KG1 (cell line): ENCODE results near the gene CER1.
A peak's percentile ranks its signal among the peaks of the same experiment; 100 is the strongest.

Source experiments
- DNase-seq: peaks from one replicate; lab custom pipeline; 2025; lab: John Stamatoyannopoulos, UW

Gene CER1

DNA sequence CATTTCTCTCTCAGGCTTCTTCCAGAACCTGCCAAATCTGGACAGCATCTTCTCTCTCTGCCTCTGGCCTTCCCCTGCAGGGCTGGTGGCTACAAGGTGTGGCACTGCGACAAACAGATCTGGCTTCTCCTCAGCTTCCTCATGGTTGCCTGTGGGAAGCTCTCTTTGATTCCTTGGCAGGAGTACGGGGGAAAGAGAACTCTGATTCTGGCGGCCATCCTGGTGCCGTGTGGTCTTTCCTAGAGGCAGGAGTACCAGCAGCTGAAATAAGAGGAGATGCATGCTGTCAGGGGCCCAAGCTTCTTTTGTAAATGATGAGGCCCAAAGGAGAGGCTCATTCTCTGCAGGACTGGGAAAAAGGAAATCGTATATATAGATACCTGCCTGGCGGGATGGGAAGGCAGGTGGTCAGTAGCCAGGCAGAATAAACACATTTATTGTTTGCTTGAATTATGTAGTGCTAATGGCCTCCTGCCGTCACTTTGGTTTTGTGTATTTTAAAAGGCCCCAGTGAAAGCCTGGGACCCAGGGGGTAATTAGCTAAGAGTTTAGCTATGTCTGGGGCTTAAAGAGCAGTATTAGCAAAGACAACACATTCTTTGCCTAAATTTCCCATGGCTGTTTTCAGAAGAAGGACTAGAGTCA, at the start of gene CER1:
CER1 (minus strand) TSS at position 343 of the 645 bp plus-strand sequence; CDS start at position 282, 61 bp downstream.
- no peak for DNase-seq

DNA sequence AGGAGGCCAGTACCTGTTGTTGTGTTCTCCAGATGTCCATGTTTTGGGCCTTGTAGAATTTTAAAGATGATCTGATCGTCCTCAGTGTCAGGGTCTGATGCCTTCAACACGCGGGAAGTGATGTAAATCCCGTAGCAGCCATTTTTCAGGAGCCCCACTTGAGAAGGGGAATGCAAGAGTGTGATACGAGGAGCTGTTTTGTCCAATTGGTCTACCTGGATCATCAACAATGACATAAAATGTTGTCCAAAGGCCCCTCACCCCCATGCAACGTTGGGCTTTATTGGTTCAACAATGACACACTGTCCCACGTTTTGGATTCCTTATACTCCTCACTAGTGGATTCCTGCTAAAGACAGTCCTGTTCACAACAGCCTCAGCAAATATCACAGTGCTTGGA, 48.1 kb upstream of the CER1 start:
- DNase-seq, result no peak

- DNase-seq, result no peak
Measured at GRCh38 chr9:14769230-14769571, 46.7 kb upstream of the CER1 start.

DNA sequence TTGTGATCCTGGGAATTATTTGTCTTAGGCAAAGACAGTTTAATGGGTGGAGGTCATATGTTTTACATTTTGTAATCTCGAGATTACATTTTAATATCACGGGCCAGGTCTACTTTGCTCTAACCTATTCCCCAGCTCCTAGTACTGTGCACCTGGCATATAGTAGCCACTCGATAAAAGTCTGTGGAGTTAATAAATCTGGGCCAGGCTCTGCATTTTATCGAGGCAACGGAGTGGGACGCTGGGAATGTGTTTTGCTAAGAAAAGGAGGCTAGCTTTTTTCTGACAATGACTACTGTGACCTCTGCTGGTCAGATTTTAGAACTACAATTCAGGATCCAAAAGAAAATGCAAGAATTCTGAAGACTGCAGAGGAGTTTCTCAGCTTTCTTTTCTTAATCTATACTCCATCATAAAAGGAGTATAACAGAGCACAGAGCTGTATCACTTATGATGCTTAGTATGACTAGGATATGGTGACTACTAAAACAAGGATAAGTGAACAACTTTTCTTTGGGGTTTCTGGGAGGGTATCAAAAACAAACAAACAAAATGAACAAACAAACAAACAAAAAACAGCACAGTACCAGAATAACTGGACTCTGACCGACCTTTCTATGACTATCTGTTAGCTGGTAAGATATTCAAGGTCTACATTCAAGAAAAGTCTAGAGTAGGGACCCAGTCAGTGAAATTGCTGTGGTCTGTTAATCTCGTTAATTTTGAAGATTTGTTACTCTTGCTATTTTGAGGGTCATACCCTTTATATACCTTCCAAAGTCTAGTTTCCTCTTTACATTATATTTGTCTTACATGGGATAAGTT, 46.1 kb upstream of the CER1 start:
- DNase-seq, result peak; percentile 9

DNA sequence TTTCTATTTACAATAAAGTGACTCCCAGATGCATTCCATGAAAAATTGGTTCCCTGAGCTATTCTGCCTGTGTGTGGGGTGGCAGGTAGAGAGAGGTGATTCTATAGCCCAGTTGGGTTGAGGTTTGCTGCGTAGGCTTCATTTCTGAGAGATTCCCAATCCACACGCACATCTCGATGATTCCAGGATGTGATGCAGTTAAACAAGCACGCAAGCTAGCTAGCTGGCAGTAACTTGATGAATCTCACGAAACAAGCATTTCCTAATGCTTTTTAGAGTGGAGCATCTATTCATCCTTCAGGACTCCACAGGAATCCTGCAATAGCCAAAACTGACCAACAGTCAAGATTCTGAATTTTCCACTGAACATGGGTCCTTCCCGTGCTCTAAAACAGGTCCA, 43.8 kb upstream of the CER1 start:
- DNase-seq, result no peak

DNA sequence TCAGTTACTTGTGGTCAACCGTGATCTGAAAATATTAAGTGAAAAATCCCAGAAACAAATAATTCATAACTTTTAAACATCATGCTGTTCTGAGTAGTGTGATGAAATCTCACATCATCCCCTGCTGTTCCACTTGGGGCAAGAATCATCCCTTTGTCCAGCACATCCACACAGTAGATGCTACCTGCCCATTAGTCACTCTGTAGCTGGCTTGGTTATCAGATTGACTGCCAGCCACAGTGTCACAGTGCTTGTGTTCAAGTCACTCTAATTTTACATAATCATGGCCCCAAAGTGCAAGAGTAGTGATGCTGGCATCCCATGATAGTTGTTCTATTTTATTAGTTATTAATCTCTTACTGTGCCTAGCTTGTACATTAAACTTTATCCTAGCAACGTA, 39.1 kb upstream of the CER1 start:
- no peak for DNase-seq

GRCh38 chr9:14760060-14760459, 37.5 kb upstream of the CER1 start:
- DNase-seq, result no peak

- no peak for DNase-seq
Measured at GRCh38 chr9:14756291-14756690, 33.8 kb upstream of the CER1 start.

DNA sequence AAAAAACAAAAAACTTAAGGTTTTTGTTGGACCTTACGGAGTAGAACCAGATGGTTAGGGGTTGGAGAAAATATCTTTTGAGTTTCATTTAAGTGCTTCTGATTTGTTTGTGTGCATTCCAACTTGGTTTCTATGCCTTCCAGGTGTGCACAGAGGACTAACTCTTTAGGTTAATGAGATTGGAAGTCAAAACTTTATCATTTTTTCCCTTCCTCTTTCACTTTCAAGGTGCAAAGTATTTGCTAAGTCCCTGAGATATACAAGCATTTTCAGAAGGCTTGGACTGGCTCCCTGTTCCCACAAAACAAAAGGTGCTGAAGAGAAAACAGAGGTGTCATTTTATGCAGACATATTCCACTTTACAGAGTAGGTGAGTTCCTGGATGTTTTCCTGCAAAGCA, 30.3 kb upstream of the CER1 start:
- no peak for DNase-seq

DNA sequence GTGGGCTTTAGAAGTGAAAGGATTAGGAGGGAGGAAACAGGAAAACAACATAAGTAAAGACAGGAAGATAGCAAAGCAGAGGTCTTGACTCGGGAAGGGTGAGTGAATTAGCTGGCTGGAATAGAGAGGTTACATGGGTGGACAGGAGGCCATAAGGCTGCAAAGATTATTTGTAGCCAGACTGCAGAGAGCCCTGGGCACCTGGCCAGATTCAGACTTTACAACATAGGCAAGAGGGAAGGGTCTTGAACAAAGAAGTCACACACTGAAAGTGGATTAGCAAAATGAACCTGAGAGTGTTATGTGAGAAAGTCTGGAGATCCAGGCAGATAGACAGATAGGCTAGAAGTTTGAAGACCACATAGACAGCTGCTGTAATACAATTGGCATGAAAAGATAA, 29.7 kb upstream of the CER1 start:
- no peak for DNase-seq

DNA sequence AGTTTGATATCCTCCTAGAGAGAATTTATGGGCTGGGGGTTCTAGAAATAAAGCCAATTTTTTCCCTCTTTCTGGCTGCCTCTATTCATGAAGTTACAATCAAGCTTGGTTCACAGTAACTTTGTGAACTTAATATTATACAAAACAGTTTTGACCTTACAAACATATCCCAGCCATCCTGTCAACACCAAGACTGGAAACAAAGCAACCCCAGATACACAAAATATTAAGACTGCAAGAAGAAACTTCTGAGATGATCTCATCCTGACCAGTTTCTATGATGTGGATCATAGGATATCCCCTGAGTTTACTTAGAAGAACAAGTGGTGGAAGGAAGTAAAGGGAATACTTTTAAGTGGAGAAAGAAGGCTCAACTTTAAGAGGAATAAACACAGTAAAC, 28.3 kb upstream of the CER1 start:
- DNase-seq, result no peak

GRCh38 chr9:14749741-14750211, 27.2 kb upstream of the CER1 start:
- DNase-seq, result no peak

DNA sequence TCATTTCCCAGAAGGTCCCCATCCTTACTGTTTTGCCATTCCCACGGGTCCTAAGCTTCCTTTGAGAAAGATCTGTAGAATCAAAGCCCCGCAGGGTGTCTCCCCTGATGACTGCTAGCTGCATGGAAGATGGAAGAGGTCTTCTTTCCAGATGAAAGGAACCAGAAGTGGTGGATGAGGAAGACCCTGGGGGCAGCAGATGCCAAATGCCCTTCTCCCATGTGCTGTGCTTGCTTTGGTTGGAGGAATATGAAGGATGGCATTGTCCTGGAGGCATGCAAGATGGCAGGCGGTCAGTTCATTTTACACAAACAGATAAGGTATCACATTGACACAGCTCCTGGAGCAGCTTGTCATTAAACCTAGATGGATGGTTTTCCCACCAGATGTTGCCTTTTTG, 25.8 kb upstream of the CER1 start:
- DNase-seq, result no peak

- DNase-seq, result no peak
Measured at GRCh38 chr9:14747111-14747510, 24.6 kb upstream of the CER1 start.

DNA sequence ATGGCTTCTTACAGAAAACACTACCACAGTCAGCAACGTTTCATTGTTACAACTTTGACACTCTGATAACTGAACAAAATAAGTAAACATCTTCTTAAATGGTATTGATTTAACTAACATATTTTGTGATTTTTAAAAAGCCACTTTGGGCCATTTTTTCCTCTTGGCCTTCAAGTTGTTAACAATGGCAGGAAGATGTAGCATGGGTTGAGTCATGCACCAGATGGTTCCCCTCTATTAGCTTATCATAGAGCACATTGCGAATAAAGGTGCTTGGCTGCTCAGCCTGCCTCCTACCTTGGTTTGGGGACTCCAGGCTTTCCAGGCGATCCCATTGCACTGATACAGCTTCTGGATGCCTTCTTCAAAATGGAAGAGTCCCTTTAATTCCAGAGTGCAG, 24.1 kb upstream of the CER1 start:
- DNase-seq, result no peak

DNA sequence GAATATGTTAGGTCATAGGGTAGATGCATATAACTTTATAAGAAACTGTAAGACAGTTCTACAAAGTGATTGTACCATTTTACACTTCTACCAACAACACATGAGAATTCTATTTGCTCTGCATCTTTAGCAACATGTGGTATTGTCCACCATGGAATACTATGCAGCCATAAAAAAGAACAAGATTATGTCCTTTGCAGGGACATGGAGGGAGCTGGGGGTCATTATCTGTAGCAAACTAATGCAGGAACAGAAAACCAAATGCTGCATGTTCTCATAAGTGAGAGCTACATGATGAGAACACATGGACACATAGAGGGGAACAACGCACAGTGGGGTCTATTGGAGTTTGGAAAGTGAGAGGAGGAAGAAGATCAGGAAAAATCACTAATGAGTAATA, 22.2 kb upstream of the CER1 start:
- no peak for DNase-seq

DNA sequence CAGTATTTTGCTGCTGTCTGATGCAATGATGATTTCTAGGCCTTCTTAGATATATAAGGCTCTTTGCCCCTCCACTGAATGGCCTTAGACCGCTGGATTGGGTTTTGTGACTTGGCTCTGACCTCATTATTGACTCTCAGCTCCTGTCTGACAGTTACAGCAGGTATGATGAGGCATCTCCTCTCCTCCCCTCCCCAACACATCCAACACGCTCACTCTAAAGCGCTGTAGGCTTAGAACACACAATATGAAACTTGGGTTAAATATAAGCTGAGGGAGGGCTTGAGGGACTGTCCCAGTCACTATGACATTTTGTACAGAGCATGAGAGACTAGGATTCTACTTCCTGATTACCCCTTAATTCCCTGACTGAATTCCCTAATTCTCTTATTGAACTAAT, 18.8 kb upstream of the CER1 start:
- no peak for DNase-seq

DNA sequence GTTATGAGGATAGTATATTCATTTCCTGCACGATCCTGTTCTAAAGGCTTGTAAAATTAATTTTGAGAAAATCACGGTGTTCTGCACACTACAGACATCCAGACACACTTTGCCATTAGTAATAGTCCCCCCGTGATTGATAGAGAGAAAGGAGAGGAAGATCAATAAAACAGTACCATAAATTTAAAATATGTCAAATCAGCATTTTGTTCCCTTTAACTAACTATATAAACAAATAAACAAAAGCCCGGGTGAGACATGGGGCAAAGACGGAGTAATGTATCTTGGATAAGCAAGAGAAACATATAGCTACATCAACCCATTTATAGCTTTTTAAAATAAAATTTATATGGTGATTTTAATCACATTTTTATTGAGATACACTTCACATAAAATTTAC, 10.6 kb upstream of the CER1 start:
- no peak for DNase-seq

GRCh38 chr9:14731294-14731981, 8.9 kb upstream of the CER1 start:
- DNase-seq, result no peak

- DNase-seq, result no peak
Measured at GRCh38 chr9:14730461-14730898, 7.9 kb upstream of the CER1 start.

GRCh38 chr9:14723301-14723700, 768 bp upstream of the CER1 start:
- no peak for DNase-seq

GRCh38 chr9:14719231-14719923, 3.2 kb downstream of the CER1 start:
- no peak for DNase-seq
